ENCODE data around the gene OR4N2.
"Not testable (repeated sequence)": the region's sequence is repeated elsewhere in the genome, so short reads cannot be mapped to it uniquely, and the experiment has no call there.

DNA sequence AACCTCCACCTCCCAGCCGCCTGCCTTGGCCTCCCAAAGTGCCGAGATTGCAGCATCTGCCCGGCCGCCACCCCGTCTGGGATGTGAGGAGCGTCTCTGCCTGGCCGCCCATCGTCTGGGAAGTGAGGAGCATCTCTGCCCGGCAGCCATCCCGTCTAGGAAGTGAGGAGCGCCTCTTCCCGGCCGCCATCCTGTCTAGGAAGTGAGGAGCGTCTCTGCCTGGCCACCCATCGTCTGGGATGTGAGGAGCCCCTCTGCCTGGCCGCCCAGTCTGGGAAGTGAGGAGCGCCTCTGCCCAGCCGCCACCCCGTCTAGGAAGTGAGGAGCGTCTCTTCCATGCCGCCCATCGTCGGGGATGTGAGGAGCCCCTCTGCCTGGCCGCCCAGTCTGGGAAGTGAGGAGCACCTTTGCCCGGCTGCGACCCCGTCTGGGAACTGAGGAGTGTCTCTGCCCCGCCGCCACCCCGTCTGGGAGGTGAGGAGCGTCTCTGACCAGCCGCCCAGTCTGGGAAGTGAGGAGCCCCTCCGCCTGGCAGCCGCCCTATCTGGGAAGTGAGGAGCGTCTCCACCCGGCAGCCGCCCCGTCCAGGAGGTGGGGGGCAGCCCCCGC is 62.6 kb downstream of the OR4N2 start:
- TF ChIP-seq, protein P1, sequence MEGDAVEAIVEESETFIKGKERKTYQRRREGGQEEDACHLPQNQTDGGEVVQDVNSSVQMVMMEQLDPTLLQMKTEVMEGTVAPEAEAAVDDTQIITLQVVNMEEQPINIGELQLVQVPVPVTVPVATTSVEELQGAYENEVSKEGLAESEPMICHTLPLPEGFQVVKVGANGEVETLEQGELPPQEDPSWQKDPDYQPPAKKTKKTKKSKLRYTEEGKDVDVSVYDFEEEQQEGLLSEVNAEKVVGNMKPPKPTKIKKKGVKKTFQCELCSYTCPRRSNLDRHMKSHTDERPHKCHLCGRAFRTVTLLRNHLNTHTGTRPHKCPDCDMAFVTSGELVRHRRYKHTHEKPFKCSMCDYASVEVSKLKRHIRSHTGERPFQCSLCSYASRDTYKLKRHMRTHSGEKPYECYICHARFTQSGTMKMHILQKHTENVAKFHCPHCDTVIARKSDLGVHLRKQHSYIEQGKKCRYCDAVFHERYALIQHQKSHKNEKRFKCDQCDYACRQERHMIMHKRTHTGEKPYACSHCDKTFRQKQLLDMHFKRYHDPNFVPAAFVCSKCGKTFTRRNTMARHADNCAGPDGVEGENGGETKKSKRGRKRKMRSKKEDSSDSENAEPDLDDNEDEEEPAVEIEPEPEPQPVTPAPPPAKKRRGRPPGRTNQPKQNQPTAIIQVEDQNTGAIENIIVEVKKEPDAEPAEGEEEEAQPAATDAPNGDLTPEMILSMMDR (conservative IDR thresholded peaks at IDR 0.05; ENCODE audit: low read length): not testable (repeated sequence)
- not testable (repeated sequence) for TF ChIP-seq EZH2phosphoT487 (IDR thresholded peaks at IDR 0.05; ENCODE audit: borderline replicate concordance)

Measured in Loucy (cell line).